CD4-positive, alpha-beta T cell (primary cell): Measurements from ENCODE around the gene CAMK4. TPM values are rescaled to one million over a fixed set of nuclear protein-coding genes. Genes with fewer than 3 reads are reported as not detected.

Experiments
- ATAC-seq: fragments of 200-7000 bp; cut with Tn5 transposase; one replicate; pipeline ENCODE4 v1.10.0; 2022; ENCODE audit warnings: mild to moderate bottlenecking; ENCODE audit not compliant: poor library complexity
- CTCF ChIA-PET: fragments of 350-600 bp; sonication (Branson Sonifier 250); formaldehyde crosslinking; loops from one replicate; lab custom pipeline; 2021; ENCODE audit warnings: antibody characterized with exemption, inconsistent platforms; lab: Charles Lee
- POLR2A ChIA-PET: fragments of 350-600 bp; sonication (Branson Sonifier 250); formaldehyde crosslinking; loops from one replicate; lab custom pipeline; 2021; ENCODE audit warnings: antibody characterized with exemption, inconsistent platforms; lab: Charles Lee
- DNase-seq, 14 experiments: peaks; one replicate each; pipeline ENCODE4 v3.0.0-alpha.2; 2013 to 2020; ENCODE audit warnings: mixed read lengths in 2 of 14
- H3K27ac ChIP-seq, 2 donors: one replicate each; pipeline versions ENCODE4 v1.5.1 to v1.7.0; 2013; ENCODE audit warnings: low read length in 2 of 2, low read depth in 1 of 2, mild to moderate bottlenecking in 1 of 2
- H3K27me3 ChIP-seq, 2 experiments: 1 replicate in 1 of 2; 2 replicates in 1 of 2; pipeline versions ENCODE4 v1.6.1 to v1.7.0; 2013; ENCODE audit warnings: low read length in 2 of 2, control low read depth in 1 of 2, mild to moderate bottlenecking in 1 of 2, moderate library complexity in 1 of 2; ENCODE audit not compliant: insufficient read depth in 2 of 2, control insufficient read depth in 1 of 2
- H3K36me3 ChIP-seq: one replicate; pipeline ENCODE4 v1.6.1; 2013; ENCODE audit warnings: low read length, control low read depth; ENCODE audit not compliant: insufficient read depth
- H3K4me1 ChIP-seq: one replicate; pipeline ENCODE4 v1.6.1; 2013; ENCODE audit warnings: low read length, control low read depth; ENCODE audit not compliant: insufficient read depth
- H3K4me3 ChIP-seq: one replicate; pipeline ENCODE4 v1.5.1; 2013; ENCODE audit warnings: mild to moderate bottlenecking, low read length, moderate library complexity
- H3K9me3 ChIP-seq, 2 experiments: 1 replicate in 1 of 2; 2 replicates in 1 of 2; pipeline versions ENCODE4 v1.6.1 to v1.7.0; 2013; ENCODE audit warnings: low read length in 2 of 2, mild to moderate bottlenecking in 2 of 2, control low read depth in 1 of 2, moderate library complexity in 1 of 2; ENCODE audit not compliant: control insufficient read depth in 1 of 2, insufficient read depth in 1 of 2
- H3K27ac Mint-ChIP-seq: one replicate; pipeline ENCODE4 v1.8.0; 2020; ENCODE audit warnings: mixed read lengths
- H3K27me3 Mint-ChIP-seq: one replicate; pipeline ENCODE4 v1.8.0; 2021; ENCODE audit warnings: mixed read lengths
- H3K36me3 Mint-ChIP-seq: one replicate; pipeline ENCODE4 v1.8.0; 2021; ENCODE audit warnings: low read depth, mixed read lengths
- H3K4me1 Mint-ChIP-seq: one replicate; pipeline ENCODE4 v1.8.0; 2021; ENCODE audit warnings: low read depth, mixed read lengths
- H3K4me3 Mint-ChIP-seq: one replicate; pipeline ENCODE4 v1.8.0; 2020; ENCODE audit warnings: mild to moderate bottlenecking, mixed read lengths
- H3K9me3 Mint-ChIP-seq: one replicate; pipeline ENCODE4 v1.8.0; 2020; ENCODE audit warnings: mixed read lengths
- CTCF ChIP-seq: fragments of 200-600 bp; IDR thresholded peaks from one replicate; pipeline ENCODE4 v1.8.0; 2022; ENCODE audit warnings: antibody characterized with exemption, mild to moderate bottlenecking
- intact Hi-C, 2 experiments: fragments of 100-400 bp; cut with DNase I in 1 of 2; cut with micrococcal nuclease in 1 of 2; formaldehyde crosslinking; loops; one replicate each; pipeline versions ENCODE4 v1.15.1 to v1.9.0; 2023 to 2025; cut with DNase I, micrococcal nuclease
- total RNA-seq, 174 experiments: library from RNA in 2 of 174; stranded (reverse) in 2 of 174; gene quantifications; one replicate each; pipeline ENCODE4 v1.2.3 and lab custom pipeline; 2021 to 2026

Gene CAMK4
- total RNA-seq, 2 experiments from 2014 or later = 202 to 225 TPM

- ATAC-seq (no peak), DNase-seq (no peak)
- Histone ChIP-seq H3K9me3 (no peaks in the 10 kb centered on the region), H3K36me3 (no peaks in the 10 kb centered on the region), H3K27me3 (no peaks in the 10 kb centered on the region), H3K4me1 (peaks cover 8% of the 10 kb centered on the region), H3K27ac (no peak overlapping the region), H3K4me3 (no peak overlapping the region)
- ChIA-PET CTCF (no interaction called here), POLR2A (no interaction called here)
- no peak for TF ChIP-seq CTCF
- H3K9me3 Mint-ChIP-seq = no peaks in the 10 kb centered on the region
- peak overlapping the region; percentile 69 for H3K27ac Mint-ChIP-seq
- no peaks in the 10 kb centered on the region for H3K27me3 Mint-ChIP-seq
- H3K4me3 Mint-ChIP-seq = no peak overlapping the region
- H3K36me3 Mint-ChIP-seq = no peaks in the 10 kb centered on the region
- peaks cover 55% of the 10 kb centered on the region for H3K4me1 Mint-ChIP-seq
- intact Hi-C loops = no loop called here
Measured at GRCh38 chr5:111308951-111309350, 84.8 kb downstream of the CAMK4 start.

- H3K4me1 Mint-ChIP-seq = peaks cover 58% of the 10 kb centered on the region
- peaks cover 8% of the 10 kb centered on the region for H3K4me1 ChIP-seq
- H3K9me3 Mint-ChIP-seq = no peaks in the 10 kb centered on the region
- ATAC-seq = no peak
- CTCF ChIA-PET = no interaction called here
- POLR2A ChIA-PET = no interaction called here
- no peaks in the 10 kb centered on the region for H3K36me3 ChIP-seq
- TF ChIP-seq CTCF = no peak
- intact Hi-C loops = no loop called here
- H3K36me3 Mint-ChIP-seq = no peaks in the 10 kb centered on the region
- no peaks in the 10 kb centered on the region for H3K27me3 Mint-ChIP-seq
- H3K27ac Mint-ChIP-seq = peak overlapping the region; percentile 69
- no peak for DNase-seq
- H3K9me3 ChIP-seq = no peaks in the 10 kb centered on the region
- no peak overlapping the region for H3K4me3 ChIP-seq
- no peak overlapping the region for H3K4me3 Mint-ChIP-seq
- no peaks in the 10 kb centered on the region for H3K27me3 ChIP-seq
- H3K27ac ChIP-seq = no peak overlapping the region
Measured at GRCh38 chr5:111309384-111309783, 85.2 kb downstream of the CAMK4 start.

GRCh38 chr5:111310711-111311620 lies 86.8 kb downstream of the CAMK4 start:
- POLR2A ChIA-PET = no interaction called here
- CTCF ChIA-PET = interaction anchor here (1.0 to 1.2 kb wide), 2 partner anchors 10 to 33 kb away, joined by 3 to 4 read pairs; no protein-coding TSS in a partner anchor
- H3K27me3 ChIP-seq = no peaks in the 10 kb centered on the region

More at GRCh38 chr5:111310711-111311620, 86.8 kb downstream of the CAMK4 start:
- Mint-ChIP-seq H3K4me3 (peak overlapping the region; percentile 34), H3K36me3 (no peaks in the 10 kb centered on the region), H3K27me3 (no peaks in the 10 kb centered on the region), H3K27ac (peak overlapping the region; percentile 69), H3K4me1 (peaks cover 73% of the 10 kb centered on the region), H3K9me3 (no peaks in the 10 kb centered on the region)
- intact Hi-C loops = no loop called here
- Histone ChIP-seq H3K36me3 (no peaks in the 10 kb centered on the region), H3K9me3 (no peaks in the 10 kb centered on the region), H3K27ac (no peak overlapping the region), H3K4me1 (peaks cover 8% of the 10 kb centered on the region), H3K4me3 (no peak overlapping the region)
- ATAC-seq = no peak
- TF ChIP-seq CTCF = no peak
- DNase-seq = no peak
